OCI-LY1 (cell line): ENCODE results near the gene JAKMIP3.

Experiments used
- H2AFZ ChIP-seq: fragments of 200-600 bp; sonication (generic), shearing (Covaris generic); 2 replicates; pipeline ENCODE4 v1.6.0; 2014; ENCODE audit warnings: antibody characterized with exemption, mild to moderate bottlenecking, low read length
- H3F3A ChIP-seq: fragments of 200-600 bp; sonication (generic), shearing (Covaris generic); 2 replicates; pipeline ENCODE4 v1.6.0; 2014; ENCODE audit warnings: mild to moderate bottlenecking, antibody characterized with exemption, low read length, moderate library complexity; ENCODE audit not compliant: insufficient read depth
- H3K27ac ChIP-seq: fragments of 200-600 bp; sonication (generic); 2 replicates; pipeline ENCODE4 v1.5.1; 2014; ENCODE audit warnings: low read length, mixed run types, mild to moderate bottlenecking, low read depth; ENCODE audit not compliant: poor library complexity, severe bottlenecking
- H3K27me3 ChIP-seq: fragments of 200-600 bp; sonication (generic); 2 replicates; pipeline ENCODE4 v1.6.0; 2014; ENCODE audit warnings: antibody characterized with exemption, mild to moderate bottlenecking, low read length, moderate library complexity; ENCODE audit not compliant: insufficient read depth
- H3K36me3 ChIP-seq: fragments of 200-600 bp; sonication (generic); 2 replicates; pipeline ENCODE4 v1.6.1; 2014; ENCODE audit warnings: mild to moderate bottlenecking, antibody characterized with exemption, low read length, moderate library complexity, mixed read lengths; ENCODE audit not compliant: insufficient read depth
- H3K4me1 ChIP-seq: fragments of 200-600 bp; sonication (generic); 2 replicates; pipeline ENCODE4 v1.5.1; 2014; ENCODE audit warnings: mild to moderate bottlenecking, low read length, moderate library complexity; ENCODE audit not compliant: insufficient read depth, severe bottlenecking
- H3K4me2 ChIP-seq: fragments of 200-600 bp; sonication (generic), shearing (Covaris generic); 2 replicates; pipeline ENCODE4 v1.6.1; 2014; ENCODE audit warnings: low read length
- H3K4me3 ChIP-seq: fragments of 200-600 bp; sonication (generic); 2 replicates; pipeline ENCODE4 v1.5.1; 2014; ENCODE audit warnings: low read length, low read depth, mild to moderate bottlenecking, mixed read lengths; ENCODE audit not compliant: poor library complexity, severe bottlenecking
- H3K79me2 ChIP-seq: fragments of 200-600 bp; shearing (Covaris generic); 2 replicates; pipeline ENCODE4 v1.6.1; 2016; ENCODE audit warnings: mixed run types, low read length, mixed read lengths; ENCODE audit not compliant: insufficient read depth
- H3K9ac ChIP-seq: fragments of 200-600 bp; sonication (generic), shearing (Covaris generic); 2 replicates; pipeline ENCODE4 v1.6.1; 2014; ENCODE audit warnings: mild to moderate bottlenecking, low read length, mixed read lengths
- H3K9me2 ChIP-seq: fragments of 200-600 bp; sonication (generic), shearing (Covaris generic); 2 replicates; pipeline ENCODE4 v1.6.1; 2014; ENCODE audit warnings: low read depth, mild to moderate bottlenecking, low read length, mixed read lengths
- H3K9me3 ChIP-seq: fragments of 200-600 bp; shearing (Covaris generic); 2 replicates; pipeline ENCODE4 v1.6.1; 2014; ENCODE audit warnings: low read length, mixed read lengths
- H4K20me1 ChIP-seq: fragments of 200-600 bp; sonication (generic), shearing (Covaris generic); 2 replicates; pipeline ENCODE4 v1.6.0; 2016; ENCODE audit warnings: mild to moderate bottlenecking, low read length; ENCODE audit not compliant: insufficient read depth
- EZH2 ChIP-seq: fragments of 200-600 bp; sonication (generic), shearing (Covaris generic); IDR thresholded peaks from 2 replicates; pipeline ENCODE4 v1.8.0; 2017; ENCODE audit warnings: borderline replicate concordance, mixed run types, mild to moderate bottlenecking, antibody characterized with exemption, low read length, moderate library complexity, mixed read lengths
- TF ChIP-seq, protein P1 (sequence below): fragments of 200-600 bp; sonication (generic), shearing (Covaris generic); IDR thresholded peaks from 2 replicates; pipeline ENCODE4 v1.5.1; 2017; ENCODE audit warnings: mild to moderate bottlenecking, antibody characterized with exemption, low read length, moderate library complexity, mixed read lengths

Gene JAKMIP3

DNA sequence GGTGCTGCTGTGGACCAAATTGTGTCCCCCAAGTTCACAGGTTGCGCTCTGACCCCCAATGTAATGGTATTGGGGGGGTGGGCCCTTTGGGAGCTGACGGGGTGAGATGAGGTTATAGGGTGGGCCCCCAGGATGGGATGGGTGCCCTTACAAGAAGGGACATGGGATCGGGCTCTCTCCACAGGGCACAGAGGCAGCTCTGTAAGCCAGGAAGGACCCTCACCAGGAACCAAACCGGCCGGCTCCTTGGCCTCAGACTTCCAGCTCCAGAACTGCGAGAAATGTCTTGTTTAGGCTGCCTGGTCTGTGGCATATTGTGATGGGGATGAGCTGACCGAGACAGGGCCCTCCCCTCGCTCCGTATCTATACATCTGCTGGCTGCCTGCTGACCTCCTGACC is 25.7 kb upstream of the JAKMIP3 start:
- Histone ChIP-seq H3K9ac (no peak overlapping the region), H3K27me3 (no peaks in the 10 kb centered on the region), H3K79me2 (no peaks in the 10 kb centered on the region), H3K4me3 (no peak overlapping the region), H3K9me2 (no peaks in the 10 kb centered on the region), H3K36me3 (no peaks in the 10 kb centered on the region), H2AFZ (no peak overlapping the region), H3K9me3 (no peaks in the 10 kb centered on the region), H3K27ac (no peak overlapping the region), H3K4me1 (no peaks in the 10 kb centered on the region), H3K4me2 (no peak overlapping the region), H4K20me1 (no peaks in the 10 kb centered on the region), H3F3A (no peaks in the 10 kb centered on the region)
- no peak for TF ChIP-seq EZH2
- TF ChIP-seq, protein P1, sequence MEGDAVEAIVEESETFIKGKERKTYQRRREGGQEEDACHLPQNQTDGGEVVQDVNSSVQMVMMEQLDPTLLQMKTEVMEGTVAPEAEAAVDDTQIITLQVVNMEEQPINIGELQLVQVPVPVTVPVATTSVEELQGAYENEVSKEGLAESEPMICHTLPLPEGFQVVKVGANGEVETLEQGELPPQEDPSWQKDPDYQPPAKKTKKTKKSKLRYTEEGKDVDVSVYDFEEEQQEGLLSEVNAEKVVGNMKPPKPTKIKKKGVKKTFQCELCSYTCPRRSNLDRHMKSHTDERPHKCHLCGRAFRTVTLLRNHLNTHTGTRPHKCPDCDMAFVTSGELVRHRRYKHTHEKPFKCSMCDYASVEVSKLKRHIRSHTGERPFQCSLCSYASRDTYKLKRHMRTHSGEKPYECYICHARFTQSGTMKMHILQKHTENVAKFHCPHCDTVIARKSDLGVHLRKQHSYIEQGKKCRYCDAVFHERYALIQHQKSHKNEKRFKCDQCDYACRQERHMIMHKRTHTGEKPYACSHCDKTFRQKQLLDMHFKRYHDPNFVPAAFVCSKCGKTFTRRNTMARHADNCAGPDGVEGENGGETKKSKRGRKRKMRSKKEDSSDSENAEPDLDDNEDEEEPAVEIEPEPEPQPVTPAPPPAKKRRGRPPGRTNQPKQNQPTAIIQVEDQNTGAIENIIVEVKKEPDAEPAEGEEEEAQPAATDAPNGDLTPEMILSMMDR = no peak

DNA sequence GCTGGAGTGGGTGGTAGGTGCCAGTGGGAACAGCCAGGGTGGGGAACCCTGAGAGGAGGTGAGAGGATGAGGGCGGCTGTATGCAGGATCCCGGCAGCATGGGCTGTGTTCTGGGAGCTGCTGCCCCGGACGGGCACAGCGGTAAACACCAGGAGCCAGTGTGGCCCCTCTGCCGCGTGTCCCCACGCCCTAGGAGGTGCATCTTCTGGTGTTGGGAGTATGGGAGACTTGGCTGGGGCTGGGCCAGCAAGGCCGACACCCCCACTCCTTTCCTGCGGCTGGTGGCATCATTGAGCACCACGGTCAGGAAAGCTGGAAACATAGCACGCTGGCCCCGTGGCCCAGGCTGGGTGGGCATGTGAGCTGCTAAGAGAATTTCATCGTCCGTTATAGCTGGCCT is 24.4 kb upstream of the JAKMIP3 start:
- Histone ChIP-seq H3K79me2 (no peaks in the 10 kb centered on the region), H3K9me3 (no peaks in the 10 kb centered on the region), H3K4me3 (no peak overlapping the region), H3F3A (no peaks in the 10 kb centered on the region), H3K36me3 (no peaks in the 10 kb centered on the region), H3K27ac (no peak overlapping the region), H3K9ac (no peak overlapping the region), H3K4me1 (no peaks in the 10 kb centered on the region), H3K27me3 (no peaks in the 10 kb centered on the region), H4K20me1 (no peaks in the 10 kb centered on the region), H3K9me2 (no peaks in the 10 kb centered on the region), H3K4me2 (no peak overlapping the region), H2AFZ (no peak overlapping the region)
- no peak for TF ChIP-seq EZH2
- TF ChIP-seq, protein P1 = no peak

DNA sequence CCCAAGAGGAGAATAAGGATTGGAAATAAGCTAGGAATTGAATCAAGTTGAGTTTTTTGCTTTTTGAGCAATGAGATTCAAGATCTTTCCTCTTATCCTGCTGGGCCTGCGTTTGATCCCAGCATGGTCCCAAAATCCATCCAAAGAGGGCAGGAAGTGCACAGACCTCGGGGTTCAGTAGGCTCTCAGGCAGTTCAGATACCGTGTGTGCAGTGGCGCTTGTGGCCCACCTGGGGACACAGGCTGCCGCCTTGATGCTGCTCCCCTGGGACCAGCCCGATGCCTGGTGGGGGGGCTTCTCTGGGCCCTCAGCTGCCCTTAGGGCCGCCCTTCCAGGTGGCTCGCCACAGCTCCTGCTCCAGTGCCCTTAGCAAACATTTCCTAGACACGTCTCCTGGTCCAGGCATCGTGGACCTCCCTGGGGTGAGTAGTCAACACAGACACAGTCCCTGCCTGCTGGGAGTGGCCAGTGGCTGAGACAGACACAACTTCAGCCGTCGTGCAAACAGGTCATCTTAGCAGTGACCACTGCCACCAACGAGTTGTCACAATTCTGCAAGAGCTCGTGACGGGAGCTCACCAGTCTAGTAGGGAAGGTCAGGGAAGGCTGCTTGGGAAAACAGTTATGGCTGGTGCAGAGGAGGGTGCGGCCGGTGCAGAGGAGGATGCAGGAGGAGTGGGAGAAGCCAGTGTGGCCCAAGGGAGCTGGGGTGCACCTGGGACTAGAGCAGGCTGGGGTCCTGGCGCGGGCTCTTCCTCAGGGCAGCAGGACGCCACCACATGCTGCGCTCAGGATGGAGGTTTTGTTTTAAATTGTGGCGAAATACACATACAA is 21.7 kb upstream of the JAKMIP3 start:
- no peak overlapping the region for H3K27ac ChIP-seq
- no peak overlapping the region for H2AFZ ChIP-seq
- no peaks in the 10 kb centered on the region for H3K79me2 ChIP-seq
- no peaks in the 10 kb centered on the region for H4K20me1 ChIP-seq
- H3K27me3 ChIP-seq = no peaks in the 10 kb centered on the region
- H3F3A ChIP-seq = no peaks in the 10 kb centered on the region
- H3K36me3 ChIP-seq = no peaks in the 10 kb centered on the region
- H3K9me2 ChIP-seq = no peaks in the 10 kb centered on the region
- no peaks in the 10 kb centered on the region for H3K4me1 ChIP-seq
- H3K9ac ChIP-seq = no peak overlapping the region
- H3K9me3 ChIP-seq = no peaks in the 10 kb centered on the region
- H3K4me3 ChIP-seq = no peak overlapping the region
- H3K4me2 ChIP-seq = no peak overlapping the region
- no peak for TF ChIP-seq EZH2
- TF ChIP-seq, protein P1 = no peak
